H4 (cell line): ENCODE measurements around the gene ZNF319. TPM values are rescaled to one million over a fixed set of nuclear protein-coding genes. Genes with fewer than 3 reads are reported as not detected.
"Not testable (repeated sequence)": the region's sequence is repeated elsewhere in the genome, so short reads cannot be mapped to it uniquely, and the experiment has no call there.

Experiments
- DNase-seq: peaks from one replicate; pipeline ENCODE4 v3.0.0-alpha.2; 2015; ENCODE audit warnings: low spot score
- total RNA-seq: library from RNA; depleted of rRNA; stranded (reverse); fragments of >200 nt; shearing (Covaris generic); gene quantifications from 2 replicates; pipeline ENCODE4 v1.2.3, GENCODE V29; 2014

The ZNF319 gene
- total RNA-seq, 1 experiment from 2014 or later = 1.1 TPM

DNA sequence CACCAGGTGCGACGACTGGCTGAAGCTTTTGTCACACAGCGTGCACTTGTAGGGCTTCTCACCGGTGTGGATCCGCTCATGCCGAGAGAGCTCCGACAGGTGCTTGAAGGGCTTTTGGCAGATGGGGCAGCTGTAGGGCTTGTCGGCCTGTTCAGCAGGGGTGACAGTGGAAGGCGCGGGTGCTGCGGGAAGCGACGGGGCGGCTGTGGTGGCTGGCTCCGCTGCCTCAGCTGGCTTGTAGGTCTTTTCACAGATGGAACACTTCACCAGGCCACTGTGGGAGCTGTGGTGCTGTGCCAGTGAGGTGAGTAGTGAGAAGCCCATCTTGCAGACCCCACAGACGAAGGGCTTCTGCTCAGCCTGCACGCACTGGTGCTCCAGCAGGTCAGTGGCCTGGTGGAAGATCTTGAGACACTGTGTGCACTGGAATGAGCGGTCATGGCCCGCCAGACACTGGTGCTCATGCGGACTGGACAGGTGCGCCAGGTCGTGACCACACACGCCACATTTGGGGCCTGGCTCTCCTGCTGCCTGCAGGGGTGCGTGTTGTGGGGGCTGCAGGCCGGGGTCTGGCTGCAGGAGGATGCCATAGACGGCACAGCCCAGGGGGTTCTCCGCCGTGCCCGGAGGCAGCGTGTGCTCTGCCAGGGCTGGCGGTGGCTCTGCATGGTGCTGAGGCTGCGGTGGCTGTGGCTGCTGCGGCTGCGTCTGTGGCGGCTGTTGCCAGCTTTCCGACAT, 2.8 kb downstream of the ZNF319 start:
- no peak for DNase-seq

DNA sequence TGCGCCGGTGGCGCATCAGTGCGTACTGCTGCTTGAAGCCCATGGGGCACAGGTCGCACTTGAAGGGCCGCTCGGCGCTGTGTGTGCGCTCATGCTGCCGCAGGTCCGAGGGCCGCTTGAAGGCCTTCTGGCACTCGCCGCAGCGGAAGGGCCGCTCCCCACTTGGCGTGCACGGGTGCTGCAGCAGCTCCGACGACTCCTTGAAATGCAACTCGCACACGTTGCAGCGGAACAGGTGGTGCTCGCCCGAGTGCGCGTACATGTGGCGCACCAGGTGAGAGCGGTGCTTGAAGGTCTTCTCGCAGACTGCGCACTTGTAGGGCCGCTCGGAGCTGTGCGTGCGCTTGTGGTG, 3.3 kb downstream of the ZNF319 start:
- DNase-seq = no peak

DNA sequence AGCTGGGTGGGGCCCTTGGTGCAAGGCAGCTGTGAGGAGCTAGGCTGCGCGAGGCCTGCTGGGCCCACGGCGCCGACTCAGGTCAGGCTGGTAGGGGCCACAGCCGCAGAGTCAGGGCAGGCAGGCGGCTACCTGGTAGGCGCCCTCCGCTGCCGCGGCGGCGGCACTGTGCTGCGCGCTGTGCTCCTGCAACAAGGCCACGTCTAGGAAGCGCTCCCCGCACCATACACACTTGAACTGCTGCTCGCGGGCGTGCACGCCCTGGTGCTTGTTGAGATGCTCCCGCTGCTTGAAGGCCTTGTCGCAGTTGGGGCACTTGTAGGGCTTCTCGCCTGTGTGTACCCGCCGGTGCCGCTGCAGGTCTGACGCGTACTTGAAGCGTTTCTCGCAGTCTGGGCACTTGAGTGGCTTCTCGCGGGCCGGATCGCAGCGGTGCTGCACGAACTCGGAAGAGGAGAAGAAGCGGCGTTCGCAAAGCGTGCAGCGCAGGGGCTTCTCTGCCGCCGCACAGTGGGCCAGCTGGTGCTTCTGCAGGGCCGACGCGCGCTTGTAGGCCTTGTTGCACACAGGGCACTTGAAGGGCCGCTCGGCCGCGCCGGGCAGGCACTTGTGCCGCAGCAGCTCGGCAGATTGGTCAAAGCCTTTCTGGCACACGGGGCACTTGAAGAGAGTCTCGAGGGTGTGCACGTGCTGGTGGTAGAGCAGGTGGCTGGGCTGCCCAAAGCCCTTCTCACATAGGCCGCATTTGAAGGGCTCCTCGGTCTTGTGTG, 3.9 kb downstream of the ZNF319 start:
- no peak for DNase-seq

GRCh38 chr16:57995721-57996405, 4.6 kb downstream of the ZNF319 start:
- no peak for DNase-seq

GRCh38 chr16:57994778-57995177, 5.7 kb downstream of the ZNF319 start:
- DNase-seq = peak; percentile 69

GRCh38 chr16:57994361-57994760, 6.1 kb downstream of the ZNF319 start:
- no peak for DNase-seq

- no peak for DNase-seq
Observed at GRCh38 chr16:57993897-57994296, 6.6 kb downstream of the ZNF319 start.

GRCh38 chr16:57993438-57993837, 7.0 kb downstream of the ZNF319 start:
- no peak for DNase-seq

DNA sequence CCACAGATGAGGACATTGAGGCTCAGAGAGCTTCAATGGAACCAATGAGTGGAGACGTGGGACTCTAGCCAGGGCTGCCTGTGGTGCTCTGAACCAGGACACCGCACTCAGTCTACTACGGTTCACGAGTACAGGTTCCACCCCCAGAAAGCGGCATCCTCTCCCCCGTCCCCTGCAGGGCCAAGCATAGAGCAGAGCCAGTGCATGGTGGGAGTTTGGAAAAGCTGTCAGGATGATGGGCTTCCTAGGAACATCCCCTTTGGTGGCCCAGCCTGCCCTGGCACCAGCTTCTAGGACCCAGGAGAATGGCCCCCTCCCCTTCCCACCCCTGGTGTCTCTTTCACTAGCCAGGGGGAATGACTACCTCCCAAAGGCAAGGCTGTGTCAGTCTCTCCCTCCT, 8.4 kb downstream of the ZNF319 start:
- DNase-seq = no peak

GRCh38 chr16:57991551-57992059, 8.9 kb downstream of the ZNF319 start:
- DNase-seq = no peak

GRCh38 chr16:57988929-57989328, 11.5 kb downstream of the ZNF319 start:
- DNase-seq = no peak

- no peak for DNase-seq
Observed at GRCh38 chr16:57987441-57988177, 12.9 kb downstream of the ZNF319 start.

DNA sequence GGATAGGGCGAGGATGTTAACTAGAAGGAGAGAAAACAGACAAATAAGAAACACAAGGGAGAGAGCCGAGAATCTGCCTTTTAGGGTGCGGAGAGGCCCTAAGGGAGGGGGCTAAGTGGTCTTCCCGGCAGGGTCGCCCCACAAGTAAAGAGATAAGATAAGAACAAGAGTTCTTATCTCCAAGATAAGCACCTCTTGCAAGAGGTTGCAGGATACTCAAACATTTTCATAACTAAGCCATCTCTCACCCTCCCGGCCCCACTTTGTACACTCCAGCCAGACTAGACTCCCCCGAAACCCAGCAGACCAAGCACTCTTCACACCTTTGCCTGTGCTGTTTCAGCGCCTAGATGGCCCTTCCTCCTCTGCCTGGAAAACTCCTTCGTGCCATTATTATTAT, 14.3 kb downstream of the ZNF319 start:
- DNase-seq = no peak

- DNase-seq = no peak
Observed at GRCh38 chr16:57985204-57986181, 15.0 kb downstream of the ZNF319 start.

DNA sequence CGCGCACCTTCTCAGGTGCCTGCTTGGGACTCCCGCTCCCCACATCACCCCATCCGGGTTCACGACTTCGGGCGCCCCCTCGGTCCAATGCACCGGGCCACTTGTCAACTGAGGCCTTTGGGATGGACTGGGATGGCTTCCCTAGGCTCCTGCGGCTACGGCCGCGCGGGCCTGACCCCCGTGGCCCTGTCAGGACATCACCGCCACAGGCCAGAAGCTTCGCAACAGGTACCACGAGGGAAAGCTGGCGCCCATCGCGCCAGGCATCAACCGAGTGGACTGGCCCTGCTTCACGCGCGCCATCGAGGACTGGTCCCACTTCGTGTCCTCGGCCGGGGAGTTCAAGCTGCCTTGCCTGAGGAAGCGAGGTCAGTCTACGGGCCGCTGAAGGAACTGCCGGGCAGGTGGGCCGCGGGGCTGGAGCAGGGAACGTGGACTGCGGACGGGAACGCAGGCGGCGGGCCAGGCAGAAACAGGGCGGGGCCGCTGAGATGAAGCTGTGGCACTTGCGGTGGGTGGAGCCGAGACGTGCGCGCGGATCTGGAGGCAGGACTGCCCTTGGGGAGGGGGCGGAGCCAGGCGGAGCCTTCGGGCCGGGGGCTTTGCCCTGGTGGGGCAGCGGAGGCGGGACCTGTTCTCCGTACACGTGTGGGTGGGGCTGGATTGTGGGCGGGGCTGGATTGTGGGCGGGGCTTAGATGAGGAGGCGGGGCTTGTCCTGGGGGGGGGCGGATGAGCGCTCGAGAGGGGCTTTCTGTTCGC, 15.8 kb downstream of the ZNF319 start:
- DNase-seq = no peak

DNA sequence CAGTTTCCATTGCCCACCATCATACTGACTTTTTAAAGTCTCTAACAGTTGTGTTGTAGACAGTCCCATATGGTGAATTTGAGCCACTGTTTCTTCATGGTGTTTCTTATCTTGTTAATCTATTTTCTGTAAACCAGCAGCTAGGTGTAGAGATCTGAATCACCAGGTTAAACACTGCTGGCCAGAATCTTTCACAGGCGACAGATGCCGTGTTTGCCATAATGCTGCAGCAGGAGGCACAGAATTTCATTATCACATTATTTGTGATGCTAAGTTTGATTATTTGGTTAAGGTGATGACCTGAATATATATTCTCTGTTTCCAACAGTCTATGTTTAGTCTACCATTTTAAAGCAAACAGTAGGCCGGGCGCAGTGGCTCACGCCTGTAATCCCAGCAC, 18.1 kb downstream of the ZNF319 start:
- DNase-seq = no peak

DNA sequence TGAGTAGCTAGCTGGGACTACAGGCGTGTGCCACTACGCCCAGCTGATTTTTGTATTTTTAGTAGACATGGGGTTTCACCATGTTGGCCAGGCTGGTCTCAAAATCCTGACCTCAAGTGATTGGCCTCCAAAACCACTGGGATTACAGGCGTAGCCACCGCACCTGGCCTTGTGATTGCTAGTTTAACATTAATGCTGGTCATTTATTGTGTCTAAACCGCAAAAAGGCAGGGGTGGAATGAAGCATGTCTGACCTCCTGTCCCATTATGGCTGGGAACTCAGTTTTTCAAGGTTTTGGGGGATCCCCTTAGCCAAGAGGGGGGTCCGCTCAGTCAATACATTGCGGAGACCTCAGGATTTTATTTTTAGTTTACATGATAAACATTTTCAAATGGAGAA, 18.8 kb downstream of the ZNF319 start:
- no peak for DNase-seq

DNA sequence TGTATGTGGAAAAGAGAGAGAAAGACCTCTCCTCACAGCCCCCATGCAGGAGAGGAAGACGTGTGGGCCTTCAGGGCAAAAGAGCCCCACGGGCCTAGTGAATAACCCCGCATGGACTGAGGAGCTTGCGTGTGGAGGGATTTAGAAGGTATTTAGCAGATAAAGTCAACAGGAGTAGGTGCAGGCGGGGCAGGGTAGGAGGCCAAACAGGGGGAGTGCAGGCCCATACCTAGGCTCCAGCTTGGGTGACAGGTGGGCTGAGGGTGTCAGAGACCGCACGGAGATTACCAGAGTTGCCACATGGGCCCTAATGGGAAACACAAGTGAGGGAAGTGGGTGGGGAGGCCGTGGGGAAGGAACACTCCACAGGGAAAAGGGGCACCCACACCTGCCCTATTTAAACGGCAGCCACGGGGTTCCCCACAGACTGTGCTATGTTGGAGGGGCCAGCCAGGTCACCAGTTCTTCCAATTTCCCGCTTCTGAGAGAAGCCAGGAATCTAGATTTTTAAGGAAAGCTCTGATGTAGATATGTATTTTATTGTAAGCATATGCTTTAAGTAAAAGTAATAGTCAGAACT, 21.4 kb downstream of the ZNF319 start:
- no peak for DNase-seq

DNA sequence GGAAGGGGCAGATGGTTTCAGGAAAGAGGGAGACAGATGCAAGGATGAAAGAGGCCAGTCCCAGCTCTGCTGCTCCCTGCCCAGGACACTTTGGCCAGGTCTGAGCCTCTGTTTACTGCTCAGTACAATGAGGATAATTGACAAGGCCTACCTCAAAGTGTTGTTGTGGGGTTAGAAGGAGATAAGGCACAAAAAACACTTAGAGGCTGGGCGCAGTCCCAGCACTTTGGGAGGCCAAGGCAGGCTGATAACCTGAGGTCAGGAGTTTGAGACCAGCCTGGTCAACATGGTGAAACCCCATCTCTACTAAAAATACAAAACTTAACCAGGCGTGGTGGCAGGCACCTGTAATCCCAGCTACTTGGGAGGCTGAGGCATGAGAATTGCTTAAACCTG, 22.4 kb downstream of the ZNF319 start:
- not testable (repeated sequence) for DNase-seq
